Left renal pelvis (tissue), 4 donors: ENCODE results near the gene LKAAEAR1. TPM values are rescaled to one million over a fixed set of nuclear protein-coding genes. Genes with fewer than 3 reads are reported as not detected.
A peak's percentile ranks its signal among the peaks of the same experiment; 100 is the strongest.

Experiments used
- DNase-seq, 4 donors: peaks; one replicate each; pipeline ENCODE4 v3.0.0-alpha.2; 2013; ENCODE audit warnings: low read depth in 4 of 4, low spot score in 3 of 4
- polyA plus RNA-seq, 4 donors: library from polyadenylated mRNA; unstranded; fragments of 120-200 nt; gene quantifications; one replicate each; pipeline ENCODE4 v1.2.1, GENCODE V29; 2013; ENCODE audit not compliant: insufficient read length in 4 of 4

Gene LKAAEAR1
- polyA plus RNA-seq, 4 donors, result 0.17 to 0.21 TPM; not detected in 2

DNA sequence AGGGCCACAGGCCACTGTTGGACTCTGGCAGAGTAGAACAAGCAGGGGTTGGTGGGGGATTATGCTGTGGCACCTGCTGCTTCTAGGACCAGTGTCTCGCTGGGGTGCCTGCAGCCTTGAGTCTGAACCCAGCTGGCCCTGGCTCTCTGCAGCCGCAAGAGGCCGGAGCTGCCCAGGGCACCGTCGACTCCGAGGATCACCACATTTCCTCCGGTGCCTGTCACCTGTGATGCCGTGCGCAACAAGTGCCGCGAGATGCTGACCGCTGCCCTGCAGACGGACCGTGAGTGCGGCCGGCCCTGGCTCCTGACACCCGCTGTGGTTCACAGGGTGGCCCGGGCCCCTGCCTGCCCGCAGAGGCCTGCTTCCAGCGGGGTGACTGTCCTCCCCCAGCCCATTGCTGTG is 15.0 kb downstream of the LKAAEAR1 start:
- DNase-seq, result no peak

DNA sequence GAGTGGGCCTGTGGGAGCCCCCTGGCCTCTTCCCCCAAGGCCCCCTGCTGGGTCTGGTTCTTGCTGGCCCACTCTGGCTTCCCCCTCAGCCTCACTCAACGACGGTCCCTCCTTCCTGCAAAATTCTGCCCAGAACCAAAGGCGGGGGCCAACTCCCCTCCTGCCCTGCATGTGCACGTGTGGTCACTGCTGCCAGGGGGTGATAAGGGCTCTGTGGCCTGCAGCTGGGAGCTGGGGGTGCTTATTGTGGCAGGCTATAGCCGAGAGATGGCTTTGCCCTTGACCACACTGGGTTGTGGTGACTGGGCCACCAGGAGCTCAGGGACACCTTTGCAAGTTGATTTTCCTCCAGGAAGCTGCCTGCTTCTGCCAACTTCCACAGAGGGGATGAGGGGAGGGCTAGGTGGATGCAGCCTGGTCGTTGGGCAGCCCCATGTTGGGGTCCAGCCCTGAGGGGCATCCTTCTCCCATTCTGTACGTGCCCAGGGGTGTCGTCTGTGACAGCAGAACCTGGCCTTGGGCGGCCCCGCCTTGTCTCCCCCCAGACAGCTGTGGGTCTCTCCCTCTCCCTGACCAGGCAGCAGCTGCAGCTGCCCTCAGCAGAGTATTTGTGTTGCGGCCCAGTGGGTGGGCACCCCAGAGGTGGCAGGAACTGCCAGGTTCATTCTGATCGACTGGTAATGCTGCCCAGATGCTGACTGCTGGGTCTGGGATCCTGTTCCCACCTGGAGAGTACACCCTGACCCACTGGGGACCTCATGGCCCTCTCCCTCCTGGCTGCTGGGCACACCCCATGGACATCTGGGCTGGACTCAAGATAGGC is 15.6 kb downstream of the LKAAEAR1 start:
- DNase-seq, result no peak

DNA sequence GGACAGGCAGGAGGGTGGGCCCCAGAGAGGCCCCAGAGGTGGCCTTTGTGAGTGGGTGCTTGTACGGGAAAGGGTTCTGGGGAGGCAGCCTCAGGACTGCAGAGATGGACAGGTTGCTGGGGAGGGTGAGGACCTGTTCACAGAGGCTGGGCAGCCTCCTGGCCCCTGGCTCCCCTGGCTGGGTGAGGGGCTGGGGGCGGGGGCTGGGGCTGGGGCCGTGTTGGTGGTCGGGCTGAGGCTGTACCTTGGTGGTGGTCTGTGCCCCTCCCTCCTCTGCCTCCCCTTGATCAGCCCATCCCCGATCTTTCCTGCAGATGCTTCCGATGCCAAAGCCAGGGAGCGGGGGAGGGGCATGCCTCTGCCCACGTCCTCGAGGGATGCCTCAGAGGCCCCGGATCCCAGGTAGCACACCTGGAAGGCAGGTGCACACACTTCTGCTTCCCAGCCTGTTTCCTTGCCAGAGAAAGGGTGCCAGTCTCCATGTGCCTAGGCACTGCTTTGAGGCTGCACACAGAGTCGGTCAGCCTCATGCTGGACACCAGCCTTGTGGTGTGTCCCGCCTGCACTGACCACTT is 16.4 kb downstream of the LKAAEAR1 start:
- no peak for DNase-seq

DNA sequence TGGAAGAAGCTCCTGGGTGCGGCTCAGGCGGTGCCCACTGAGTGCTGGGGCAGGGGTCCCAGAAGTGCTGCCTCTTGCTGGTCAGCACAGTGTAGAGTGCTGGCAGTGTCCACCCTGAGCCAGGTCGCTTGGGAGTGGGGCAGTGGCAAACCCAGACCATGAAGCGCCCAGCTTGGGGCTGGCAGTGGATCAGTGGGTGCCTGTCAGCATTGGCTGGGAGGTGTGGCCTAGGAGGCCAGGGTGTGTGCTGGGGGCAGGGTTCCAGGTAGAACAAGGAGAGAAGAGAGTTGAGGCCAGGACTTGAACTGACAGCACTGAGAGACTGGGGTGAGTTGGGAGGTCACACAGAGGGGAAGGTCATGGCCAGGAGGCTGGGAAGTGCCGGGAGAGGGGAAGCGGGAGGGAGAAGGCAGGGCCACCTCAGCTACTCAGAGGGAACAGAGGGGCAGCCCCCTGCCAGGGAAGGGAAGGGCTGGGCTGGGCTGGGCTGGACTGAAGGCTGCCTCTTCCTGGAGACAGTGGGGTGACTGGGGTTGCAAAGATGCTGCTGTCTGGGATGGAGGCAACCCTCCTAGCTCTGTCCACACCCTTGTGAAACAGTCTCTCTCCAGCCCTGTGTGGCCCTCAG is 17.1 kb downstream of the LKAAEAR1 start:
- no peak for DNase-seq

DNA sequence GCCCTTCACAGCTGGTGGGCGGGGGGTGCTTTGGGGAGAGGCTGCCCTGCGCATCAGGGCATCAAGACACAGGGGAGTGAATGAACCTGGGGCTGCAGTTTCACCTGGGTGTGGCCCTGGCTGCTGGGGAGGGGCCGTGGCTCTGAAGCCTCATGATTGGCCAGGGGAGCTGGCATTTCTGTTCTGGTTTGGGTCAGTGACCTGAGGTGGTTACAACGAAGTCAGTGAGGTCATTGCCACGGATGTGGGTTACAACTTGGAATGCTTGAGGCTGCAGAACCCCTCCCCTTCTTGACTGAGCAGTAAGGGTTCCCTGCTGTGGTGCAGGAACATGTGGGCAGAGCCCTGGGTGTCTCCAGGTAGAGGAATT is 18.2 kb downstream of the LKAAEAR1 start:
- DNase-seq, result no peak

DNA sequence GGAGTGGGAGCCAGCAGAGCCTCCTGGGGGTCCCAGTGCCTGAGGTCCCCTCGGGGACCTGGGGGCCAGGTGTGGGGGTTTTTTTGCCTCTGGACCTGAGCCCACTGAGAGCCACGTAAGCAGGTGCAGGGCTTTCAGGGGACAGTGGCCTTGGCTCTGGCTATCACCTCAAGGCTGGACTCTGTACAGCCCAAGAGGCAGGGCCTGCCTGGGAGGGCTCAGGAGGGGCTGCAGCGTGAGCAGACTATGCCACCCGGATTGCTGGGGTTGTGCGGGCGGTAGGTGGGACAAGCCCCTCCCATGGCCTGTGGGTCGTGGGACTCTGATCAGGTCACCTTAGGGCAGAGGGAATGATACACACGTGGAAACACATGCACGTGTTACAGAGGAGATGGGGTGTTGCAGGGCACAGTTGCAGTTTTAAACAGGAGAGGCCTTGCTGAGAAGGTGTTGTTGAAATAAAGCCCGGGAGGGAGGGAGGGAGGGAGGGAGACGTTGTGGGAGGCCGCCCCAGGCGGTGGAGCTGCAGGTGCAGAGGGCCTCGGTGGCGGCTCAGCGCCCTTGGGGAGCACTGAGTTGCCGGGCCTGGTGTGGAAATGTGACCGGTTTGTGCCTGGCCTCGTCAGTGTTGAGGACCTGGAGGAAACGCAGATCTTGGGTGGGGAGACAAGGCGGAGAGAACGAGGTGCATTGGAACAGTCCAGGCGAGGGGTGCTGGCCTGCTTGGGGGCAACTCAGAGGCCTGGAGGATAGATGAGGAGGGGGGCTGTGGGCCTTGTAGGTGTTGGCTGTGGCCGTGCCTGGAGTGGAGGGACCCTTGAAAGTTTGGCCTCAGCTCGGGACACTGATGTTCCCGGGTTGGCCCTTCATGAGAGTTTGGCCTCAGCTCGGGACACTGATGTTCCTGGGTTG is 18.9 kb downstream of the LKAAEAR1 start:
- no peak for DNase-seq

DNA sequence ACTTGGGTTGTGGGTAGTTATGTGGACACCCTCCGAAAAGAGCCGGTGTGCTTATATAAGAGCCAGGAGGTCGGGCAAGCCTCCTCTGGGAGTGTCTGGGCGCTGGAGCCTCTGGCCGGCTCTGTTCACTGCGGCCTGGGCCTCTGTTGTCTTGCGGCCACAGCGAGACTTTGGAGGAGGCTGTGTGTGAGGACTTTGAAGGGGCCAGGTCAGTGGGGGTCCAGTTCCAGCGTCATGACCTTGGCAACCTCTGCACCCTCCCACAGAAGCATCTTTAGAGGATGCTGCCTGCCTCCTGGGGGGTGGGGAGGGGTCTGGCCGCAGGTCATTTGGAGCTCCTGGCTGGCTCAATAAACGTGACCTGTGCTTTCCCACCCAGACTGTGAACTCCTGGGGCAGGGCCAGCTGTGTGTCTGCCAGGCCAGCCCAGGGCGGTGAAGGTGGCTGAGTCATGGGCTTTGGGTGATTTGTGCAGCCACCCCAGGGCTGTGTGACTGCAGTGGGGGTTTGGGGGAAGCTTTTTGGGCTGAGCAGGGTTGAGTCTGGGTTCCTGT is 20.0 kb downstream of the LKAAEAR1 start:
- DNase-seq, result no peak

DNA sequence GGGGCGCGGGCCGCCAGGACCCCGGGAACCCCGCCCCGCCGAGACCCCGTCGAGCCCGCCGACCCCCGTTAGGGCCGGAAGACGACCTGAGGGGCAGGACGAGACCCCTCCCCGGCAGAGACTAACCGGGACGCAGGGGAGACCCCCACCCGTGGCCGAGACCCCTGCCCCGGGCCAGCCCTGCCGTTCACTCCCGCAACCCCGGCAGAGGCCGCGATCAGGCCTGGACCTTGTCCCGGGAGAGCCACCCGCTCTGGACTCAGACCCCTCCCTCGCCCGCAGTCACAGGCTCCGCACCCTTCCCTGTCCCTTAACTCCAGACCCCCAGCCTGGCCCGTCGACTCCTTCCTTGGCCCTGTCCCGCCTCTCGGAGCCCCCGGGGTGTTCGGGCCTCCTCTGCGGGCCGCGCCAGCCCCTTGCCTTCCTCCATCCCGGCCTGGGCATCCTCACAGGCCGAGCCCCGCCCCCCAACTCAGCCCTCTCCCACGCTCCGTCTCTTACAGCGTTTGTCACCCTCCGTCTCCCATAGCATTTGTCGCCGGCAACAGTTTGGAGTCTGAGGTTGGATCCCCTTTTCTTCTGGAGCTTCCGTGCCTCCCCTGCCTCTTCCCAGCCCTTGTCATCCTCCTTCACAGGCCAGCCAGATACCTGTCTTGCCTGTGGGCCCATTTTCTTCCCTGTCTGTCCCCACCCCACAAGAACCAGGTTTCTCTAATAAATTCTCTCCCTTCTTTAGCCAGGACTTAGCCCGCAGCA is 20.6 kb downstream of the LKAAEAR1 start:
- no peak for DNase-seq

DNA sequence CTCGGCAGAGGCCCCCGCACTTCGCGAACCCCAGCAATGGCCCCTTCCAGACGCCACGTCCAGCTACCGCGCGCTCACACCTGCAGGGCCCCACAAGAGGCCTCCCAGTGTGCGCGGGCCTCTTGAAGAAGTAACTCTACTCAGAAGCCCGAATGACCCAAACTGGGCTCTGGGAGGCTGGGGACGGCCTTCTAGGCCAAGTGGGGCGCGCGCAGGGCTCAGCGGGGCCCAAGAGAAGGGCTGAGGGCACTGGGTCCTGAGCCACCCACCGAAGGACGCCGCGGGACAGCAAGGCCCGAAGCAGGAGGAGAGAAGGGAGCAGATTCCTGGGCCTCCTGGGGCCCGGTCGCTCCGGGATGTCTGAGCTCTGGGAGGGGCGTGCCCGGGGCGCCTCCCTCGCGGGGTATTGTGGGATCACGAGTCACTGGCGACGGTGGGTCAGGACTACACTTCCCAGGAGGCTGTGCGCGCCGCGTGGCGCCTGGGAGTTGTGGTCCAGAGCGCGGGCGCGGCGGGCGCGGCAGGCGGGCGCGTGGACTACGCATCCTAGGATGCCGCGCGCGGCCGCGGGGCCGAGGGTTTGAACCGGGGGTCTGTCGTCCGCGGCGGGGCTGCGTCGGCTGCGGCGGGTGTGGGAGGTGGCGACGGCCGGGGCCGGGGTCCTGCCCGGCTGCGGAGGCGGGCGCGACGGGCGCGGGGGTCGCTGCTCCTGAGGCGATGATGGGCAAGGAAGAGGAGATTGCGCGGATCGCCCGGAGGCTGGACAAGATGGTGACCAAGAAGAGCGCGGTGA is 21.4 kb downstream of the LKAAEAR1 start, which contains the start of gene TCEA2:
TCEA2 (plus strand) TSS at position 603 of the 793 bp plus-strand sequence; CDS start at position 718, 115 bp downstream.
- peak; percentile 89 to 94 (median 91) for DNase-seq

DNA sequence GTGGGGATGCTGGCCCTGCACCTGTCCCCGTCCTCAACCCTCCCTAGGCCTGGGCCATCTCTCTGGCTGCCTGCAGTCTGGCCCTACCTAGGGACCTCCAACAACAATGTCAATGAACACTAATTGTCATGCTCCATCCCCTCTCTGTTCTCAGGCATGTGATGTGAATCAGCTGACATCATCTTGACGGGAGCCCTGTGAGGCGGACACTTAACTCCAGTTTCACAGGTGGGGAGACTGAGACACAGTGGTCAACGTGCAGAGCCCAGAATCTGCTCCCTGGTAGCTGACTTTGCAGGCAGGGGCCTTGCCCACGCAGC is 22.0 kb downstream of the LKAAEAR1 start:
- DNase-seq, result no peak

DNA sequence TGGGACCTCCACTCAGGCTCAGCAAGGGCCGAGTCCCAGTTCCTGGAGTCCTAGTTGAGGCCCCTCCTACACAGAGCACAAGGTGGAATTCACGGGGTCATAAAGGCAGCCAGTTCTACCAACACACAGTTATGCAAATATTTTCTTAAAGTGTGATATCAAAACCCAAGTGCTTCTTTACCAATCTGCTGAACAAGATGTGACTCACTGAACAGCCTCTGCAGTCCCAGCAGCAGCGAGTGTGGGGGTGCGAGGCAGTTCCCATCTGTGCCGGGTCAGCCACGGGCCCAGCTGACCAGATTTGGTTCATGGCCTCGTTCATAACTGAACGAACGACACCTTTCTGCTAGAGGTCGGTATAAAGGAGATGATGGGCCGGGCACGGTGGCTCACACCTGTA is 25.7 kb downstream of the LKAAEAR1 start:
- no peak for DNase-seq

DNA sequence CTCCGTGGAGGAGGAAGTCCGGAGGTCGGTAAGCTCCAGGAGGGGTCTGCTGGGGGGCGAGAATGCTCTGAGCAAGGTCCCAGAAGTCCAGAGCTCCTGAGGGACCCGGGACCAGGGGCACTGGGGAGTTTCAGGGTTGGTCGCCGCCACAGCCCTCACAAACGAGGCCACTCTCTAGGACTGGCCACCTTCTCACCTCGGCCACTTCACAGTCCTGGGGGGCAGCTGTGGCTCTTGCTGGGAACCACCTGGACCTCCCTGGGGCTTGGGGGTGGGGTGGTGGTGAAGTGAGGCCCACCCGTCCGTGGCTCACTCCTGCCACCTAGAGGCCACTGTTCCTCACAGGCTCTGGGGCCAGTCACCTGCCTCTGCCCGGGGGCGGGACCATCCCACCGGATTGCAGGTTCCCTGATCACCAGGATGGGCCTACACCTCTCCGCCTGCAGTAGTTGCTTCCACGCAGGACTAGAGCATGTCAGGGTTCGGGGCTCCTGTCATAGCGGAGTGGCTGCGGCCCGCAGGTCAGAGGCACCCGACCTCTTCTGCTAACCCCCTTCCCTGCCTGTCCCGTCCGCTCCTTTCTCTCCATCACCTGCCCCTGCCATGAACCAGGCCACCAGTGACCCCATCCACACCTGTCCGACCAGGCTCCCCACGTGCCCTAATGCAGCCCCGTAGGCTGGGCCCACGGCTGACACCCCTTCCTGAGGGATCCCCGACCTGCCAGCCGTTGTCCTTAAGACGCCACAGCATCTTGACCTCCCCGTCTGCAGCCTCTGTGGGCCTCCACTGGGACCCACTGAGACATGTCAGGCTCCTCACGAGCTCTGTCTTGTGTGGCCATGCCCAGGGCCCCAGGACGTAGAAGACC is 26.3 kb downstream of the LKAAEAR1 start:
- DNase-seq, result peak in 1 of 4 donors; percentile 50

DNA sequence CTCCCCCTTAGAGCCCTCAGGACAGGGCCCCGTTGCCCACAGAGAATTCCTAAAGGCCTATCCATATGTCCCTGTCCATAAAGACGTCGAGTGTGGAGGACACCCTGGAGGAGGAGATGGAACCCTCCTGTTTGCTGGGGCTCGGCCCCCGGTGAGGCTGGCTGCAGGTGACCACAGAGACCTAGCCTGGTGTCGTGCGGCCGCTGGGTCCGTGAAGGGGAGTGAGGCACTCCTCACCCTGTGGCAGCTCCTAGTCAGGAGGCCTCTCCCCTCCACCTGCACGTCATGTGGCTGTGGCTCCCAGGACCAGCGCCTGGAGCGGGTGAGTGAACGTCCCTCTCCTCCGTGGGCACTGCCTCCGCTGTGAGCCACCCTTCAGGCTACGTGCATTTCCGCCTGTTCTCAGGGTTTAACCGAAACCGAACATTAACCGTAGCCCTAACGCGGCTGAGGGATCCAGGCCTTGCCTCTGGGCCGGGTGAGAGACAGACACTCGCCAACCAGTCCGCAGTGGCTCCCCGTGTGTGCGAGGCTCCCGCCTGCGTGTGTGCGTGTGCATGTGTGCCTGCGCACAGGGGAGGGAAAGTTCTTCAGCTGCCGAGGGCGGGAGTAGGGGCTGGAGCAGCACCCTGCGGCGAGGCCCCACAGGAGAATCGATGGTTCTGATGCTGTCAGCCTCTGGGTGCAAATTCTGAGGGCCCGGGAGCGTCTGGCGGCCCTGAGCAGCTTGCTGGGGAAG is 27.1 kb downstream of the LKAAEAR1 start:
- DNase-seq, result no peak

DNA sequence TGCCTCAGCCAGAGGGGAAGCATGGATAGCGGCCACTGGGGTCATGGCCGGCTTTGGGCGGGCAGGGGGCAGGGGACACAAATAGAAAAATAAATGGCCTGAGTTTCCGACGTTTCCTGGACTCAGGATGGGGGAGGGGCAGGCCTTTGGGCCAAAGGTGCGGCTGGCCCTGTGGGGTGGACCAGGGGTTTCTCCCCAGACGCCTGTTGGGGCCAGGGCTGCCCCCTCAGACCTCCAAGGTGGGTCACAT is 27.6 kb downstream of the LKAAEAR1 start:
- DNase-seq, result no peak

DNA sequence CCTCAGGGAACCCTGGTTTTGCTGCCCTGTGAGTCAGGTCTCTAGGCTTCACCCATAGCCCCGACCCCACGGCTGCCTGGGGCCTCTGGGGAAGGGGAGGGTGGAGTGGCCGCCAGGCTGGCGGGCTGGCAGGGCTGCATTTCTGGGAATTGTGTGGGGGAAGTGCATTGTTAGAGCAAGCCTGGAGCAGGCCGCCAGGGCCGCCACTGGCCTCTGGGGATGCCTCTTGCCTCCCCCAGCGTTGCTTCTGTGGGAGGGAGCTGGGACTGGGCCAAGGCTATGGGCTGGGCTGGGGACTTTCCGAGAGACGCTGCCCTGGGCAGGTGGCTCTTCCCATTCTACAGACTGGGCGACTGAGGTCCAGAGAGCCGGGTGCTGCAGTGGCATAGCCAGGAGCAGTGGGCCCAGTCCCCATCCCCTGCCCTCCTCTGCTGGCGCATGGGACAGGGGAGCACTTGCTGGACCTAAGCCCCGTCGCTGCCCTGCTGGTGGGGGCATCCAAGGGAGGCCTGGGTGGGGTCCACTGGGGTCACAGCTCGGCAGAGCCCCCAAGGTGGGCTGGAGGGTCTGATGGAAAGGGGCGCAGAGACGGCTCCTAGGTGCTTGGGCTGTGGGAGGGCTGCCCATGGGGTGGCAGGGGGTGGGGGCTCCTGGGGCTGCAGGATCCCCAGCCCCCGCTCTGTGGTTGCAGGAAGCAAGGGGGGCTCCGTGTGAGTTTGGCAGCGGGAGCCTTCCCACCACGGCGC is 28.1 kb downstream of the LKAAEAR1 start:
- no peak for DNase-seq

DNA sequence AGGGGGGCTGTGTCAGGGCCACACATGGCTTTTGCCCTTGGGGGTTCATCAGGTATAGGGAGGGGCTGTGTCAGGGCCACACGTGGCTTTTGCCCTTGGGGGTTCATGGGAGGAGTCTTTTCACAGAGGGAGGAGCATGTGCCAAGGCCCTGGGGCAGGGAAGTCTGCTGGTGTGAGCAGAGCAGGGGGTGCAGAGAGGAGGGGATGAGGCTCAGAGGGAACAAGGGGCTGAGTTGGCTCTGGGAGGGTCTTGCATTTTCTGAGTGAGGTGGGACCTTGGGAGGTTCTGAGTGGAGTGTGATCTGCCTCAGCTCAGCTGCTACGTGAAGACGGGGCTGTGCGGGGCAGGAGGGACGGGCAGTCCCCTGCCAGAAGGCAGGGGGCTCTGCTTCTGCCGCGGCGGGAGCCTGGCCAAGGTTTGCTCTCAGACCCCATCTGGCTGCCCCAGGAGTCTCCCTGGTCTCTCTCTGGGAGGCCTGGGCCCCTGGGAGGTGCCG is 28.8 kb downstream of the LKAAEAR1 start:
- no peak for DNase-seq
